Loucy (cell line): ENCODE results near the gene ZNF32.

Source experiments
- EZH2phosphoT487 ChIP-seq: fragments of 200-600 bp; IDR thresholded peaks from 2 replicates; pipeline ENCODE4 v1.6.1; 2018; ENCODE audit warnings: antibody characterized with exemption, mild to moderate bottlenecking, moderate library complexity, borderline replicate concordance
- TF ChIP-seq, protein P1 (sequence below): fragments of 200-600 bp; sonication (generic); conservative IDR thresholded peaks from 2 replicates; pipeline ENCODE4 v1.5.1; 2014; ENCODE audit warnings: mild to moderate bottlenecking, antibody characterized with exemption, low read length

DNA sequence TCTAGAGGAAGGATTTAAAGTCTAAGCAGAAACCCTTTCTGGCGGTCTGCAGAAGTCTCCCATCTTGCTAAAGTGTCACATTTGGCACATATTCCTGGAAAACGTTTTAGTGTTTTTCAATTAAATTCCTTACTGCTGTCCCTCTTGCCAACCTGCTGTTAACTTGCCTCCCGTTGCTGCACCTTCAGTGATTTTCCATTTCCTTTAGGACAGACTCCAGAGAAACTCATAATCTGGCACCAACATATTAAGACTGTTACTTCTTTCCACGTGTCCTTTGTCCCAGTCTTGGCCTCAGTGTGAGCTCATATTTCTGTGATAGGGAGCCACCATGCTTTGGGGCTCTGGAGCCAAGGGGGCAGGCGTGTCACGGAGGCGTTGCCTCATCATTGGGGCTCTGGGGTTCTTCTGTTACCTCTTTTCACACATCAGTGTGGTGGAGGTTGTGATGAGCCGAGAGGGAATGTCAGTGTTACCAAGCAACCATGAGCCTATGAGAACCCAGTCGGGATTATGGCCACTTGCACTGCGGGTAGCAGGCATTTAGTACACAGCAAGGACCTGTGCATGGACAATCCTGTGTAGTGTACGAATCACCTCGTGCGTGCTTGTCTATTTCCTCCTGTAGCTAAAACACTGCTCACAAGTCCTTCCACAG lies 26.0 kb upstream of the ZNF32 start:
- TF ChIP-seq, protein P1, sequence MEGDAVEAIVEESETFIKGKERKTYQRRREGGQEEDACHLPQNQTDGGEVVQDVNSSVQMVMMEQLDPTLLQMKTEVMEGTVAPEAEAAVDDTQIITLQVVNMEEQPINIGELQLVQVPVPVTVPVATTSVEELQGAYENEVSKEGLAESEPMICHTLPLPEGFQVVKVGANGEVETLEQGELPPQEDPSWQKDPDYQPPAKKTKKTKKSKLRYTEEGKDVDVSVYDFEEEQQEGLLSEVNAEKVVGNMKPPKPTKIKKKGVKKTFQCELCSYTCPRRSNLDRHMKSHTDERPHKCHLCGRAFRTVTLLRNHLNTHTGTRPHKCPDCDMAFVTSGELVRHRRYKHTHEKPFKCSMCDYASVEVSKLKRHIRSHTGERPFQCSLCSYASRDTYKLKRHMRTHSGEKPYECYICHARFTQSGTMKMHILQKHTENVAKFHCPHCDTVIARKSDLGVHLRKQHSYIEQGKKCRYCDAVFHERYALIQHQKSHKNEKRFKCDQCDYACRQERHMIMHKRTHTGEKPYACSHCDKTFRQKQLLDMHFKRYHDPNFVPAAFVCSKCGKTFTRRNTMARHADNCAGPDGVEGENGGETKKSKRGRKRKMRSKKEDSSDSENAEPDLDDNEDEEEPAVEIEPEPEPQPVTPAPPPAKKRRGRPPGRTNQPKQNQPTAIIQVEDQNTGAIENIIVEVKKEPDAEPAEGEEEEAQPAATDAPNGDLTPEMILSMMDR, result no peak
- TF ChIP-seq EZH2phosphoT487, result no peak
